ACC112 (cell line): ENCODE measurements around the gene NOP9.
A peak's percentile ranks its signal among the peaks of the same experiment; 100 is the strongest.
"Not testable (repeated sequence)": the region's sequence is repeated elsewhere in the genome, so short reads cannot be mapped to it uniquely, and the experiment has no call there.

ENCODE experiments used
- H2AFZ ChIP-seq: fragments of 200-600 bp; sonication (generic); one replicate; pipeline ENCODE4 v1.6.0; 2017; ENCODE audit warnings: antibody characterized with exemption, low read length; ENCODE audit not compliant: unreplicated experiment
- H3K27ac ChIP-seq: fragments of 200-600 bp; sonication (generic); 2 replicates; pipeline ENCODE4 v1.5.1; 2014; ENCODE audit warnings: low read depth, mild to moderate bottlenecking, antibody characterized with exemption, low read length, moderate library complexity
- H3K27me3 ChIP-seq: fragments of 200-600 bp; sonication (generic); 2 replicates; pipeline ENCODE4 v1.6.1; 2014; ENCODE audit warnings: mild to moderate bottlenecking, antibody characterized with exemption, low read length, moderate library complexity, mixed read lengths; ENCODE audit not compliant: insufficient read depth
- H3K36me3 ChIP-seq: fragments of 200-600 bp; sonication (generic); 2 replicates; pipeline ENCODE4 v1.6.1; 2016; ENCODE audit warnings: mild to moderate bottlenecking, antibody characterized with exemption, low read length, moderate library complexity, mixed read lengths; ENCODE audit not compliant: insufficient read depth
- H3K4me1 ChIP-seq: fragments of 200-600 bp; sonication (generic); one replicate; pipeline ENCODE4 v1.6.1; 2016; ENCODE audit warnings: low read length, mixed read lengths; ENCODE audit not compliant: insufficient read depth, unreplicated experiment, control insufficient read depth
- H3K4me3 ChIP-seq: fragments of 200-600 bp; sonication (generic); 2 replicates; pipeline ENCODE4 v1.5.1; 2014; ENCODE audit warnings: mild to moderate bottlenecking, low read depth, low read length
- H3K79me2 ChIP-seq: fragments of 200-600 bp; sonication (generic); one replicate; pipeline ENCODE4 v1.6.0; 2016; ENCODE audit warnings: low read length; ENCODE audit not compliant: control insufficient read depth, unreplicated experiment, insufficient read depth

The NOP9 gene

GRCh38 chr14:24339284-24340151 lies 39.9 kb downstream of the NOP9 start, which contains the start of gene RIPK3:
RIPK3 (minus strand) TSS chr14:24339991; CDS start chr14:24339826, 165 bp downstream.
- H3K4me3 ChIP-seq, result no peak within 1 kb of the TSS
- peaks cover 23% of the 10 kb centered on the region for H3K27me3 ChIP-seq
- H3K79me2 ChIP-seq, result no peaks in the 10 kb centered on the region
- H3K36me3 ChIP-seq, result no peaks in the 10 kb centered on the region
- no peak within 1 kb of the TSS for H3K27ac ChIP-seq
- H3K4me1 ChIP-seq, result peaks cover 4% of the 10 kb centered on the region
- no peak within 1 kb of the TSS for H2AFZ ChIP-seq

GRCh38 chr14:24340606-24341005 lies 41.0 kb downstream of the NOP9 start:
- Histone ChIP-seq H2AFZ (no peak overlapping the region), H3K4me1 (peaks cover 4% of the 10 kb centered on the region), H3K36me3 (no peaks in the 10 kb centered on the region), H3K27ac (no peak overlapping the region), H3K4me3 (no peak overlapping the region), H3K27me3 (peaks cover 17% of the 10 kb centered on the region), H3K79me2 (no peaks in the 10 kb centered on the region)

- no peaks in the 10 kb centered on the region for H3K79me2 ChIP-seq
- H2AFZ ChIP-seq, result no peak overlapping the region
- no peak overlapping the region for H3K4me3 ChIP-seq
- H3K4me1 ChIP-seq, result no peaks in the 10 kb centered on the region
- H3K36me3 ChIP-seq, result no peaks in the 10 kb centered on the region
- H3K27me3 ChIP-seq, result peaks cover 17% of the 10 kb centered on the region
- no peak overlapping the region for H3K27ac ChIP-seq
Observed at GRCh38 chr14:24342889-24343288, 43.2 kb downstream of the NOP9 start.

GRCh38 chr14:24343795-24344660 lies 44.4 kb downstream of the NOP9 start:
- no peaks in the 10 kb centered on the region for H3K79me2 ChIP-seq
- no peak overlapping the region for H3K27ac ChIP-seq
- H3K4me3 ChIP-seq, result no peak overlapping the region
- no peak overlapping the region for H2AFZ ChIP-seq
- H3K4me1 ChIP-seq, result no peaks in the 10 kb centered on the region
- peaks cover 14% of the 10 kb centered on the region for H3K27me3 ChIP-seq
- no peaks in the 10 kb centered on the region for H3K36me3 ChIP-seq

- Histone ChIP-seq H3K27me3 (no peaks in the 10 kb centered on the region), H3K79me2 (no peaks in the 10 kb centered on the region), H2AFZ (no peak overlapping the region), H3K36me3 (no peaks in the 10 kb centered on the region), H3K4me1 (peaks cover 5% of the 10 kb centered on the region), H3K4me3 (no peak overlapping the region), H3K27ac (no peak overlapping the region)
Observed at GRCh38 chr14:24347134-24347533, 47.5 kb downstream of the NOP9 start.

GRCh38 chr14:24348186-24348585 lies 48.5 kb downstream of the NOP9 start:
- H3K27me3 ChIP-seq, result no peaks in the 10 kb centered on the region

GRCh38 chr14:24349742-24350141 lies 50.1 kb downstream of the NOP9 start:
- Histone ChIP-seq H3K27ac (no peak overlapping the region), H2AFZ (no peak overlapping the region), H3K27me3 (no peaks in the 10 kb centered on the region), H3K36me3 (no peaks in the 10 kb centered on the region), H3K79me2 (no peaks in the 10 kb centered on the region), H3K4me3 (no peak overlapping the region), H3K4me1 (peaks cover 11% of the 10 kb centered on the region)

More at GRCh38 chr14:24348186-24348585, 48.5 kb downstream of the NOP9 start:
- Histone ChIP-seq H3K79me2 (no peaks in the 10 kb centered on the region), H2AFZ (no peak overlapping the region), H3K4me1 (peaks cover 6% of the 10 kb centered on the region), H3K27ac (no peak overlapping the region), H3K36me3 (no peaks in the 10 kb centered on the region), H3K4me3 (no peak overlapping the region)

- H3K4me3 ChIP-seq, result no peak overlapping the region
- no peaks in the 10 kb centered on the region for H3K79me2 ChIP-seq
- no peaks in the 10 kb centered on the region for H3K27me3 ChIP-seq
- no peak overlapping the region for H3K27ac ChIP-seq
- H3K36me3 ChIP-seq, result no peaks in the 10 kb centered on the region
- H3K4me1 ChIP-seq, result peaks cover 11% of the 10 kb centered on the region
- no peak overlapping the region for H2AFZ ChIP-seq
Observed at GRCh38 chr14:24351517-24351916, 51.9 kb downstream of the NOP9 start.

- no peak overlapping the region for H2AFZ ChIP-seq
- H3K27me3 ChIP-seq, result no peaks in the 10 kb centered on the region
- no peaks in the 10 kb centered on the region for H3K36me3 ChIP-seq
- no peak overlapping the region for H3K4me3 ChIP-seq
- H3K4me1 ChIP-seq, result peaks cover 11% of the 10 kb centered on the region
- H3K79me2 ChIP-seq, result no peaks in the 10 kb centered on the region
- H3K27ac ChIP-seq, result peak overlapping the region; percentile 51
Observed at GRCh38 chr14:24353559-24354481, 54.2 kb downstream of the NOP9 start.

GRCh38 chr14:24354482-24354825 lies 54.8 kb downstream of the NOP9 start:
- peak overlapping the region; percentile 51 for H3K27ac ChIP-seq
- not testable (repeated sequence) for H2AFZ ChIP-seq, H3K27me3 ChIP-seq, H3K36me3 ChIP-seq, H3K79me2 ChIP-seq, H3K4me3 ChIP-seq
- peaks cover 11% of the 10 kb centered on the region for H3K4me1 ChIP-seq
